Loucy (cell line): ENCODE results near the gene CANT1.

Experiments used
- CTCF ChIP-seq: fragments of 200-600 bp; sonication (generic); conservative IDR thresholded peaks from 2 replicates; pipeline ENCODE4 v1.5.1; 2014; ENCODE audit warnings: mild to moderate bottlenecking, antibody characterized with exemption, low read length
- EZH2phosphoT487 ChIP-seq: fragments of 200-600 bp; IDR thresholded peaks from 2 replicates; pipeline ENCODE4 v1.6.1; 2018; ENCODE audit warnings: antibody characterized with exemption, mild to moderate bottlenecking, moderate library complexity, borderline replicate concordance

DNA sequence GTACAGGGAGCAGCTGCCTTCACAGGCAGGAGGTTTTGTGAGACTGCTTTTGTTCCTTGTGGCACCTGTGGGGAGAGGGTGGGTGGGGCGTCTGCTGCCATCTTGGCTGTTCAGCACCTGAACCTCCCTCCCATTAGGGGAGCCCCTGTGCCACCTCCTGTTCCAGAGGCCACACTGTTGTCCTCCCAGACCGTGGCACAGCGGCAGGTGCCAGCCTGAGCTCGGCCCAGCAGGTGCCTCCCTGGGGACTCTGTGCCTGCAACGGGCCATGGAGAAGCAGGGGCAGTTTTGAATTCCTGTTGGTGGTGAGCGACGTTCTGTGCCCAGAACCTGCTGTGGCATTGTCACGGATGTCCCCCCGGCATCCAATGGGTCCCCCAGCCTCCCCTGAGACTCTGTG lies 39.7 kb downstream of the CANT1 start:
- TF ChIP-seq CTCF (no peak), EZH2phosphoT487 (no peak)
